ENCODE results near the gene ARHGAP24. TPM values are rescaled to one million over a fixed set of nuclear protein-coding genes. Genes with fewer than 3 reads are reported as not detected.
"Not testable (repeated sequence)": the region's sequence is repeated elsewhere in the genome, so short reads cannot be mapped to it uniquely, and the experiment has no call there.

Gene ARHGAP24
- total RNA-seq, 1 donor from 2014 or later = 15.0 TPM

DNA sequence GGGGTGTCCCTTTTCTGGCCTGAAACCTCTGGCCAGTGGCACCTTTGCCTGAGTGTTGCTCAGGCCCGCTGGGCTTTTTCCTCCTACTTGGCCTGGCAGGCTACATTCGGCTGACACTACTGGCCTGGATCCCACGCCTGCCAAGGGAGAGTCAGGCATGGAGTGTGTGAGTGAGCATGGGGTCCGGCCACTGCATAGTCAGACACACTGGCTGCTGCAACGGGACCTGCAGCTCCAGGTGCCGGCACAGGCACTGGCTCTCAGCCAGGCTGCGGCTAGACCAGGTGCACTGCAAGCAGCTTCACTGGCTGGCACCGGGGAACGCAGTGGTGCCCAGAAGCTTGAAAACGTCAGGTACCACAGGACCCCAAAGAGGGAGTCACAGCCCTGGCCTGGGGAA, 434.9 kb downstream of the ARHGAP24 start:
- Mint-ChIP-seq H3K4me3 (no peak overlapping the region), H3K9me3 (no peaks in the 10 kb centered on the region), H3K36me3 (no peaks in the 10 kb centered on the region), H3K27ac (peak overlapping the region; percentile 30), H3K4me1 (peaks cover 12% of the 10 kb centered on the region), H3K27me3 (ENCODE audit: low read depth) (no peaks in the 10 kb centered on the region)
- no peak for DNase-seq (ENCODE audit: low spot score in 2 of 2, unreplicated experiment in 2 of 2)
- TF ChIP-seq, protein P1, sequence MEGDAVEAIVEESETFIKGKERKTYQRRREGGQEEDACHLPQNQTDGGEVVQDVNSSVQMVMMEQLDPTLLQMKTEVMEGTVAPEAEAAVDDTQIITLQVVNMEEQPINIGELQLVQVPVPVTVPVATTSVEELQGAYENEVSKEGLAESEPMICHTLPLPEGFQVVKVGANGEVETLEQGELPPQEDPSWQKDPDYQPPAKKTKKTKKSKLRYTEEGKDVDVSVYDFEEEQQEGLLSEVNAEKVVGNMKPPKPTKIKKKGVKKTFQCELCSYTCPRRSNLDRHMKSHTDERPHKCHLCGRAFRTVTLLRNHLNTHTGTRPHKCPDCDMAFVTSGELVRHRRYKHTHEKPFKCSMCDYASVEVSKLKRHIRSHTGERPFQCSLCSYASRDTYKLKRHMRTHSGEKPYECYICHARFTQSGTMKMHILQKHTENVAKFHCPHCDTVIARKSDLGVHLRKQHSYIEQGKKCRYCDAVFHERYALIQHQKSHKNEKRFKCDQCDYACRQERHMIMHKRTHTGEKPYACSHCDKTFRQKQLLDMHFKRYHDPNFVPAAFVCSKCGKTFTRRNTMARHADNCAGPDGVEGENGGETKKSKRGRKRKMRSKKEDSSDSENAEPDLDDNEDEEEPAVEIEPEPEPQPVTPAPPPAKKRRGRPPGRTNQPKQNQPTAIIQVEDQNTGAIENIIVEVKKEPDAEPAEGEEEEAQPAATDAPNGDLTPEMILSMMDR (IDR thresholded peaks at IDR 0.05; ENCODE audit: unreplicated experiment) = no peak

DNA sequence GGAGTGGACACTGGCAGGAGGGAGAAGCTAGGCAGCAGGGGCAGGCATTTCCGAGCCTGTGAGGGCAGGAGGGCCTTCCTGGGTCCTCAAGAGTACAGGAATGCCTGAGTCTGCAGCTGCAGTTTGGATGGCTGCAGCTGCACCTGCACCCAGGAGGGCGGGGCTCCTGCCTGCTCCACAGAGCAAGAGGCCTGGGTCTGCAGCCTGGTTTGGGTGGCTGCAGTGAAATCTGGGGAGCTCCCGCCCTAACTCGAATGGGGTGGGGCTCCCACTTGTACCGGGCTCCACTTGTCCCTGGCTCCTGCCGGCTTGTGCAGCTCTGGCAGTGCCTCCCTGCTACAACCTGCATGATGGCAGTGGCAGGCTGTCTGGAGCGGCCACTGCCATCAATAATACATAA, 436.0 kb downstream of the ARHGAP24 start:
- H3K27ac Mint-ChIP-seq = no peak overlapping the region
- TF ChIP-seq, protein P1 (IDR thresholded peaks at IDR 0.05; ENCODE audit: unreplicated experiment) = no peak
- DNase-seq (ENCODE audit: low spot score in 2 of 2, unreplicated experiment in 2 of 2) = no peak

GRCh38 chr4:85913931-85914694, 439.2 kb downstream of the ARHGAP24 start:
- Mint-ChIP-seq H3K9me3 (peaks cover 3% of the 10 kb centered on the region), H3K4me3 (no peak overlapping the region), H3K36me3 (no peaks in the 10 kb centered on the region), H3K27ac (no peak overlapping the region), H3K27me3 (ENCODE audit: low read depth) (no peaks in the 10 kb centered on the region), H3K4me1 (peaks cover 12% of the 10 kb centered on the region)
- DNase-seq (ENCODE audit: low spot score in 2 of 2, unreplicated experiment in 2 of 2) = no peak
- TF ChIP-seq, protein P1 (IDR thresholded peaks at IDR 0.05; ENCODE audit: unreplicated experiment) = no peak

More for the DNA sequence above, 436.0 kb downstream of the ARHGAP24 start:
- Mint-ChIP-seq H3K4me3 (no peak overlapping the region), H3K4me1 (peaks cover 12% of the 10 kb centered on the region), H3K9me3 (peaks cover 3% of the 10 kb centered on the region), H3K27me3 (ENCODE audit: low read depth) (no peaks in the 10 kb centered on the region), H3K36me3 (no peaks in the 10 kb centered on the region)

- not testable (repeated sequence) for H3K27me3 Mint-ChIP-seq (ENCODE audit: low read depth); H3K27ac Mint-ChIP-seq; H3K4me3 Mint-ChIP-seq; H3K9me3 Mint-ChIP-seq; H3K36me3 Mint-ChIP-seq; DNase-seq (ENCODE audit: low spot score in 2 of 2, unreplicated experiment in 2 of 2)
- H3K4me1 Mint-ChIP-seq = peaks cover 12% of the 10 kb centered on the region
Measured at GRCh38 chr4:85915570-85915969, 440.6 kb downstream of the ARHGAP24 start.

DNA sequence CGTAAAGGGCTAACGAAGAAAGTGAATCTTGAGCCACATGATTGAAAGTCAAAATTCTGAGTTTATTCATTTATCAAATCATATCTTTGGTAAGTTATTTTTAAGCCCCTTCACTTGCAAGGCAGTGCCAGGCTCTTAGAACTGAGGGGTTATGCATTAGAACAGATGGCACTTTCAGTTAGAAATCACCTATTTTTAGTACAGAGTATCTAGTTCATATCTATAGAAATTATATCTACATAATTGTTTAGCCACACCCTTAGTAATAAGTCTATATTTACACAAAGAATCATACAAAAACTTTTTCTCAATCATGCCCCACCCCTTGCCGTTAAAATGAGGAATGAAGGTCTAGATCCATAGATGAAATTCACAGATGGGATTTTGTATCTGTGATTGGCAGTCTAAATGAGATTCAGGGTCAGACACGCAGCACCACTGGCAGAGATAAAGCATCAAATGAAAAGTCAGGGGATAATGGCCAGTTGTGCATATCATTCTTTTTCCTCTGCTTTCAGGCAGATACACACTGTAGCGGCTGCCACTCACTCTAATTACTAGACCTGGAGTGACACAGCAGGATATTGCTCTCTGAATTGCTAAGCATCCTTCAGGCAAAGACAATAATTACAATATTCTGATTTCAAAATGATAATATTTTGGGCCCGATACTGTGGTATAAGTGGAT, 444.4 kb downstream of the ARHGAP24 start:
- no peaks in the 10 kb centered on the region for H3K27me3 Mint-ChIP-seq (ENCODE audit: low read depth)
- H3K27ac Mint-ChIP-seq = no peak overlapping the region
- TF ChIP-seq, protein P1 (IDR thresholded peaks at IDR 0.05; ENCODE audit: unreplicated experiment) = no peak
- H3K4me3 Mint-ChIP-seq = no peak overlapping the region
- no peak for DNase-seq (ENCODE audit: low spot score in 2 of 2, unreplicated experiment in 2 of 2)
- peaks cover 1% of the 10 kb centered on the region for H3K36me3 Mint-ChIP-seq
- H3K9me3 Mint-ChIP-seq = peaks cover 3% of the 10 kb centered on the region
- H3K4me1 Mint-ChIP-seq = no peaks in the 10 kb centered on the region

DNA sequence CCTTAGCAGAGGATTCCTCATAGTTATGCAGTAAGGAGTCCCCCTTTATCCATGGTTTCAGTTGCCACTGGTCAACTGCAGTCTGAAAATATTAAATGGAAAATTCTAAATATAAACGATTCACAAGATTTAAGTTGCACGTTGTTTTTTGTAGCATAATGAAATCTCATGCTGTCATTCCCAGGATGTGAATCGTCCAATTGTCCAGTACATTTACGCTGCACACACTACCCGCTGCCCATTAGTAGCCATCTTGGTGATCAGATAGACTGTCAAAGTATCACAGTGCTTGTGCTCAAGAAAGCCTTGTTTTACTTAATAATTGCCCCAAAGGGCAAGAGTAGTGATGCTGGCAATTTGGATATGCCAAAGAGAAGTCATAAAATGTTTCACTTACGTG, 450.1 kb downstream of the ARHGAP24 start:
- Mint-ChIP-seq H3K4me3 (no peak overlapping the region), H3K27me3 (ENCODE audit: low read depth) (no peaks in the 10 kb centered on the region), H3K4me1 (peaks cover 15% of the 10 kb centered on the region), H3K36me3 (peaks cover 1% of the 10 kb centered on the region), H3K9me3 (no peaks in the 10 kb centered on the region), H3K27ac (no peak overlapping the region)
- TF ChIP-seq, protein P1 (IDR thresholded peaks at IDR 0.05; ENCODE audit: unreplicated experiment) = no peak
- no peak for DNase-seq (ENCODE audit: low spot score in 2 of 2, unreplicated experiment in 2 of 2)

Measured in mesothelial cell of epicardium (in vitro differentiated cells).